Panc1 (cell line): ENCODE results near the gene DNAAF6. TPM values are rescaled to one million over a fixed set of nuclear protein-coding genes. Genes with fewer than 3 reads are reported as not detected.

ENCODE experiments used
- ATAC-seq: fragments of 200-7000 bp; cut with Tn5 transposase; 2 replicates; pipeline ENCODE4 v1.9.1; 2020; ENCODE audit warnings: mild to moderate bottlenecking, moderate library complexity
- BruUV-seq: library from RNA; stranded (reverse); fragments of 400-500 nt; replicated peaks from 2 replicates; lab custom pipeline; 2021; lab: Mats Ljungman, UMichigan
- CTCF ChIA-PET: fragments of 300-600 bp; sonication (Branson Sonifier 250); formaldehyde crosslinking; loops from one replicate; lab custom pipeline; 2022; ENCODE audit warnings: antibody characterized with exemption; lab: Charles Lee
- POLR2A ChIA-PET: fragments of 300-600 bp; sonication (Branson Sonifier 250); formaldehyde crosslinking; loops from one replicate; lab custom pipeline; 2022; ENCODE audit warnings: antibody characterized with exemption; lab: Charles Lee
- DNase-seq: peaks from one replicate; pipeline ENCODE4 v3.0.0-alpha.2; 2010; ENCODE audit warnings: low read depth, low spot score
- H3K27ac ChIP-seq: 2 replicates; pipeline ENCODE4 v1.5.1; 2011; ENCODE audit warnings: mild to moderate bottlenecking, low read length, inconsistent platforms
- H3K27me3 ChIP-seq: fragments of 200-500 bp; sonication (Bioruptor generic); 2 replicates; pipeline ENCODE4 v1.6.0; 2014; ENCODE audit warnings: low read length, inconsistent platforms; ENCODE audit not compliant: control insufficient read depth, insufficient read depth
- H3K36me3 ChIP-seq: fragments of 200-500 bp; sonication (Bioruptor generic); 2 replicates; pipeline ENCODE4 v1.5.1; 2014; ENCODE audit warnings: inconsistent platforms, mild to moderate bottlenecking, low read length, moderate library complexity; ENCODE audit not compliant: control insufficient read depth, insufficient read depth
- H3K4me1 ChIP-seq: 2 replicates; pipeline ENCODE4 v1.5.1; 2011; ENCODE audit warnings: inconsistent platforms, mild to moderate bottlenecking, low read length, moderate library complexity; ENCODE audit not compliant: control insufficient read depth, insufficient read depth
- H3K4me3 ChIP-seq, 2 experiments: 2 replicates each; pipeline ENCODE4 v1.5.1; 2011 to 2012; ENCODE audit warnings: low read depth in 2 of 2, low read length in 2 of 2, mild to moderate bottlenecking in 2 of 2, inconsistent platforms in 1 of 2, moderate library complexity in 1 of 2
- H3K9me3 ChIP-seq: fragments of 200-500 bp; sonication (Bioruptor generic); 2 replicates; pipeline ENCODE4 v1.5.1; 2014; ENCODE audit warnings: low read depth, mild to moderate bottlenecking, inconsistent platforms, low read length, moderate library complexity; ENCODE audit not compliant: control insufficient read depth, insufficient read depth
- POLR2AphosphoS5 ChIP-seq: IDR thresholded peaks from 2 replicates; pipeline ENCODE4 v1.6.1; 2012; ENCODE audit warnings: mild to moderate bottlenecking, low read depth, low read length, moderate library complexity
- SIN3A ChIP-seq: IDR thresholded peaks from 2 replicates; pipeline ENCODE4 v1.6.1; 2012; ENCODE audit warnings: low read depth, mild to moderate bottlenecking, low read length, moderate library complexity, borderline replicate concordance; ENCODE audit not compliant: insufficient read depth
- TCF7L2 ChIP-seq: IDR thresholded peaks from 2 replicates; pipeline ENCODE4 v1.6.1; 2011; ENCODE audit warnings: mild to moderate bottlenecking, low read depth, low read length, inconsistent platforms
- in situ Hi-C: cut with HindIII; loops from 2 replicates; pipeline ENCODE4 v1.10.0; 2016; ENCODE audit warnings: low sequenced_read_pairs, low pct_unique_long_range_greater_than_20kb
- intact Hi-C: fragments of 100-400 bp; cut with micrococcal nuclease; formaldehyde crosslinking; loops from one replicate; pipeline ENCODE4 v1.10.0; 2022; ENCODE audit not compliant: unreplicated experiment
- total RNA-seq: library from RNA; stranded (reverse); gene quantifications from one replicate; pipeline ENCODE4 v1.2.1, GENCODE V29; 2021; ENCODE audit not compliant: unreplicated experiment
- TF ChIP-seq, protein P1 (sequence below), 2 experiments: IDR thresholded peaks; 2 replicates each; pipeline ENCODE4 v1.6.1; 2011 to 2012; ENCODE audit warnings: low read depth in 2 of 2, control low read depth in 1 of 2, low read length in 1 of 2, mild to moderate bottlenecking in 1 of 2, moderate library complexity in 1 of 2; ENCODE audit not compliant: insufficient read depth in 1 of 2
- TF ChIP-seq, protein P2 (sequence below): fragments of 450-650 bp; IDR thresholded peaks from 2 replicates; pipeline ENCODE4 v1.5.1; 2017; ENCODE audit warnings: mild to moderate bottlenecking

Gene DNAAF6
- total RNA-seq, 1 experiment from 2014 or later, result not detected

DNA sequence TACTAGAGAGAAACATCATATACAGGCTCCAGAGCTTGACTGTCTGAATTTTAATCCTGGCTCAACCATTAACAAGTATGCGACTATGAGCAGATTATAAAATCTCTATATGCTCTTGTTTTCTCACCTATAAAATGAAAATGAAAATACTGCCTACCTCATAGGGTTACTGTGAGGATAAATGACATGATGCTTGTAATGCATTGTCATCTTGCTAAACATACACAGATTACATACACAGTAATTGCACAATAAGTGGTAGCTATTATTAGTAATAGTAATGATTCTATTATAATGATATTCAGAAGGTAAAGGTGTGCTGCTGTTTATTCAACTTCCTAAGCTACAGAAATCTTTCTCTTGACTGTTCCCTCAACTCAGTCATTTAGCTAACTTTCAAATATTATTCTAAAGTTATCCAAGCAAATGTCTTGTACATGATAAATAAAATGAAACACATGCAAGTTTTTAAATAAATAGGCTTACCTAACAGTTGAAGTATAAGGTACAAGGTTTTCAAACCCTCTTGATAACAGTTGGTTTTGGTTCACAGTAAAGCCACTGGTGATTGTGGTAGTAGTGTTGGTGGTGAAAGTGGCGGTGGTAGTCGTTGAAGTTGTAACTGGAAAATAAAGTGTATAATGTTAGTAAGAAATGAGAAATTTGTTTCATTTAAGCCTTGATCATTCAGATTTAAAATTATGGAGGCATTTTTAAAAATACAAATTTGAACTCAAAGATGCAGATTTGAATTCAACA is 39.1 kb upstream of the DNAAF6 start:
- ATAC-seq, result no peak
- Histone ChIP-seq H3K4me3 (no peak overlapping the region), H3K36me3 (no peaks in the 10 kb centered on the region), H3K27me3 (no peaks in the 10 kb centered on the region), H3K27ac (no peak overlapping the region), H3K4me1 (no peaks in the 10 kb centered on the region), H3K9me3 (no peaks in the 10 kb centered on the region)
- intact Hi-C loops (no loop called here), in situ Hi-C loops (no loop called here)
- ChIA-PET POLR2A (no interaction called here), CTCF (no interaction called here)
- BruUV-seq, result no TSS peak
- TF ChIP-seq, protein P1, sequence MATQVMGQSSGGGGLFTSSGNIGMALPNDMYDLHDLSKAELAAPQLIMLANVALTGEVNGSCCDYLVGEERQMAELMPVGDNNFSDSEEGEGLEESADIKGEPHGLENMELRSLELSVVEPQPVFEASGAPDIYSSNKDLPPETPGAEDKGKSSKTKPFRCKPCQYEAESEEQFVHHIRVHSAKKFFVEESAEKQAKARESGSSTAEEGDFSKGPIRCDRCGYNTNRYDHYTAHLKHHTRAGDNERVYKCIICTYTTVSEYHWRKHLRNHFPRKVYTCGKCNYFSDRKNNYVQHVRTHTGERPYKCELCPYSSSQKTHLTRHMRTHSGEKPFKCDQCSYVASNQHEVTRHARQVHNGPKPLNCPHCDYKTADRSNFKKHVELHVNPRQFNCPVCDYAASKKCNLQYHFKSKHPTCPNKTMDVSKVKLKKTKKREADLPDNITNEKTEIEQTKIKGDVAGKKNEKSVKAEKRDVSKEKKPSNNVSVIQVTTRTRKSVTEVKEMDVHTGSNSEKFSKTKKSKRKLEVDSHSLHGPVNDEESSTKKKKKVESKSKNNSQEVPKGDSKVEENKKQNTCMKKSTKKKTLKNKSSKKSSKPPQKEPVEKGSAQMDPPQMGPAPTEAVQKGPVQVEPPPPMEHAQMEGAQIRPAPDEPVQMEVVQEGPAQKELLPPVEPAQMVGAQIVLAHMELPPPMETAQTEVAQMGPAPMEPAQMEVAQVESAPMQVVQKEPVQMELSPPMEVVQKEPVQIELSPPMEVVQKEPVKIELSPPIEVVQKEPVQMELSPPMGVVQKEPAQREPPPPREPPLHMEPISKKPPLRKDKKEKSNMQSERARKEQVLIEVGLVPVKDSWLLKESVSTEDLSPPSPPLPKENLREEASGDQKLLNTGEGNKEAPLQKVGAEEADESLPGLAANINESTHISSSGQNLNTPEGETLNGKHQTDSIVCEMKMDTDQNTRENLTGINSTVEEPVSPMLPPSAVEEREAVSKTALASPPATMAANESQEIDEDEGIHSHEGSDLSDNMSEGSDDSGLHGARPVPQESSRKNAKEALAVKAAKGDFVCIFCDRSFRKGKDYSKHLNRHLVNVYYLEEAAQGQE (IDR thresholded peaks at IDR 0.05; ENCODE audit: insufficient read depth in 1 of 2, low read depth in 2 of 2, low read length in 1 of 2), result no peak
- TF ChIP-seq SIN3A, result no peak
- no peak for TF ChIP-seq POLR2AphosphoS5
- TF ChIP-seq TCF7L2, result no peak
- TF ChIP-seq, protein P2, sequence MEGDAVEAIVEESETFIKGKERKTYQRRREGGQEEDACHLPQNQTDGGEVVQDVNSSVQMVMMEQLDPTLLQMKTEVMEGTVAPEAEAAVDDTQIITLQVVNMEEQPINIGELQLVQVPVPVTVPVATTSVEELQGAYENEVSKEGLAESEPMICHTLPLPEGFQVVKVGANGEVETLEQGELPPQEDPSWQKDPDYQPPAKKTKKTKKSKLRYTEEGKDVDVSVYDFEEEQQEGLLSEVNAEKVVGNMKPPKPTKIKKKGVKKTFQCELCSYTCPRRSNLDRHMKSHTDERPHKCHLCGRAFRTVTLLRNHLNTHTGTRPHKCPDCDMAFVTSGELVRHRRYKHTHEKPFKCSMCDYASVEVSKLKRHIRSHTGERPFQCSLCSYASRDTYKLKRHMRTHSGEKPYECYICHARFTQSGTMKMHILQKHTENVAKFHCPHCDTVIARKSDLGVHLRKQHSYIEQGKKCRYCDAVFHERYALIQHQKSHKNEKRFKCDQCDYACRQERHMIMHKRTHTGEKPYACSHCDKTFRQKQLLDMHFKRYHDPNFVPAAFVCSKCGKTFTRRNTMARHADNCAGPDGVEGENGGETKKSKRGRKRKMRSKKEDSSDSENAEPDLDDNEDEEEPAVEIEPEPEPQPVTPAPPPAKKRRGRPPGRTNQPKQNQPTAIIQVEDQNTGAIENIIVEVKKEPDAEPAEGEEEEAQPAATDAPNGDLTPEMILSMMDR, result no peak
- no peak for DNase-seq

DNA sequence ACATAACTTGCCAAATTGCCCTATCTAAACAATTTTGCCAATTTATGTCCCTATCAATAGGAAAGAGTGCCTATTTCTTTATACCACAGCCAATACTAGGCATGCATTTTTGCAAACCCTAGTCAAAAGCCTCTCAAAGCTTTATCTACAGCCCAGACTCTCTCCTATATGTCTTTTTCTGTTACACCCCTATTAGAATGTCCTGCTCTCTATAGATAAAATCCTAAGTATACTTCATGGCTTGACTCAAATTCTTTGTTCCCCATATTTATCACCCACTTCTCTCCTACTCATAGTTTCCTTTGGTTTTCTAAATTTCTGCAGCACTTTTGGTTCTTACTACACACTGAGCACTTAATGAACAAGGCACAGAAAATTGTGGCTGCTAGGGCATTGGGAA is 38.2 kb upstream of the DNAAF6 start:
- no peaks in the 10 kb centered on the region for H3K36me3 ChIP-seq
- POLR2A ChIA-PET, result no interaction called here
- BruUV-seq, result no TSS peak
- CTCF ChIA-PET, result no interaction called here
- H3K4me3 ChIP-seq, result no peak overlapping the region
- intact Hi-C loops (no loop called here), in situ Hi-C loops (no loop called here)
- ATAC-seq (no peak), DNase-seq (no peak)
- H3K27me3 ChIP-seq, result no peaks in the 10 kb centered on the region
- no peak overlapping the region for H3K27ac ChIP-seq
- H3K9me3 ChIP-seq, result no peaks in the 10 kb centered on the region
- TF ChIP-seq TCF7L2 (no peak), SIN3A (no peak)
- TF ChIP-seq, protein P2, result no peak
- TF ChIP-seq, protein P1 (IDR thresholded peaks at IDR 0.05; ENCODE audit: insufficient read depth in 1 of 2, low read depth in 2 of 2, low read length in 1 of 2), result no peak
- no peaks in the 10 kb centered on the region for H3K4me1 ChIP-seq
